HG03196 (cell line): ENCODE measurements around the gene XCL2.
"Not testable (repeated sequence)": the region's sequence is repeated elsewhere in the genome, so short reads cannot be mapped to it uniquely, and the experiment has no call there.

Source experiments
- ATAC-seq: cut with Tn5 transposase; IDR thresholded peaks from one replicate; pipeline ENCODE4 v1.9.1; 2021; ENCODE audit not compliant: unreplicated experiment

The XCL2 gene, protein sequence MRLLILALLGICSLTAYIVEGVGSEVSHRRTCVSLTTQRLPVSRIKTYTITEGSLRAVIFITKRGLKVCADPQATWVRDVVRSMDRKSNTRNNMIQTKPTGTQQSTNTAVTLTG

GRCh38 chr1:168543840-168544498 lies at the start of gene XCL2:
TSS of gene XCL2 (minus strand) at chr1:168543997. CDS start at chr1:168543964, 33 bp downstream.
- ATAC-seq = not testable (repeated sequence)

GRCh38 chr1:168591641-168592250 lies 47.9 kb upstream of the XCL2 start:
- no peak for ATAC-seq

DNA sequence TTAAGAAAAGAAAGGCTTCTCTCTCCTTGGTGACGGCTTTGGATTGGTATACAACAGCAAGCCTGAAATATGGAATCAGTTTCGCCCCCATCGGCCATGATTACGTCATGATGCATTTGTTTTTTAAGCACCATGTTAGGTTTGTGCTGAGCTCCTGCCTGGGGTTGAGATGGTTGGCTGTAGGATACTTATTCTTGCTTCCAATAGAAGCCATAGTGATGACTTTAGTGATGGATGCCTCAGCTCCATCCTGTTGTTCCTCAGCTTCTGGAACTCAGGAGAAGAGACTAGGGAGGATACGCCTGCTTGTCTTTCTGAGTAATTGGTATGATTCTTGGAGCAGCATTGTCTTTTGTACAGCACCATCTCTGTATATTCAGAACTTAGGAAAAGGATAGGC lies 47.3 kb upstream of the XCL2 start:
- ATAC-seq = no peak

DNA sequence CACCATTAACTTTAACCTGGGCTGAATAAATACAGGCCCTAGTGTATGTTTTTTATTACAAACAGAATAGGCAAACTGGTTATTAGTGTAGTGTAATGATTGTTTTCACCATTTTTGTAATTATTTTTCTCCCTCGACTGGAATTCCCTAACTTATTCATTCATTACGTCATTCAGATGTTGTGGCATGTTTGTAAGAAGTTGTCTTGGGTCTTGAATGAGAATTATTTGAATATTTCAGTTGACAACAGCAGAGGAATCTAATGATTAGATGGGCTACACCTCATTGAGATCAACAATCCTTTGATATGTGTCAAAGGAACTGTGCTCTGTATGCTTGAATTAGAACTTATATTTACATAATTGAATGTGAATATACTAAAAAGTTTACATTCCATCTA lies 45.4 kb upstream of the XCL2 start:
- no peak for ATAC-seq

GRCh38 chr1:168585937-168586336 lies 42.1 kb upstream of the XCL2 start:
- ATAC-seq = no peak

DNA sequence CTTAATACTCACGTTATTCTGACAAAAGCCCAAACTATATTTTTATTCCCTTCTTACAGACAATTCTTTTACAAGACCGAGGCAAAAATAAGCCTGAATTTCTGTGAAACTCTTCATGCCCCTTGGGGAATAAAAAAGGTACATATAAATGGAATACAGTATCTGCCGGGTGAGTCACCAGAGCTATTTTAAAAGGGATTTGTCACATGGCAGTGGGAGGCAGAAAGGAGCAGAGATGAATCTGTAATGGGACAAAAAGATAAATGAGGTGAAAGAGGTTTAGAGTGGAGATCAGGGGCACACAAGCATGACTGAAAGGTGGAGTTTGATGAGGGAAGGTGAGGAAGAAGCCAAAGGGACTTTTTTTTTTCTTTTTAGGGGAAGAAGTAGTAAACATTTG lies 41.4 kb upstream of the XCL2 start:
- no peak for ATAC-seq

DNA sequence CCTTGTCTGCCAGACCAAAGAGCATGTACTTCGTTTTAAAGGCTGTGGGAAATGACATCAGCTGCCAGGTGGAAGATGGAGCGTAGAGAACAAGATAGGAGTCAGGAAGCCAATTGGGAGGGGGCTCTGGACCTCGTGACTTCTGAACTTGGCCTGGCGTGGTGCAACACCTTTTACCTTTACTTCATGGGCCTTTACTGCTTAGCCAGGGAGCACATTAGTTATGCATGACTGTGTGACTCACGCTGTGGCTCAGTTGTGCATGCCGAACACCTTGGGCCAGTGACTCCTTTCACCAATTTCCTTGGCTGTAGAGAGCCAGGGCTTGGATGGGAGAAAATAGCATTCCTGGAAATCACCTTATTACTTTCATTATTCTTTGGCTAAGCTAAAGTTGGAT lies 39.8 kb upstream of the XCL2 start:
- no peak for ATAC-seq

DNA sequence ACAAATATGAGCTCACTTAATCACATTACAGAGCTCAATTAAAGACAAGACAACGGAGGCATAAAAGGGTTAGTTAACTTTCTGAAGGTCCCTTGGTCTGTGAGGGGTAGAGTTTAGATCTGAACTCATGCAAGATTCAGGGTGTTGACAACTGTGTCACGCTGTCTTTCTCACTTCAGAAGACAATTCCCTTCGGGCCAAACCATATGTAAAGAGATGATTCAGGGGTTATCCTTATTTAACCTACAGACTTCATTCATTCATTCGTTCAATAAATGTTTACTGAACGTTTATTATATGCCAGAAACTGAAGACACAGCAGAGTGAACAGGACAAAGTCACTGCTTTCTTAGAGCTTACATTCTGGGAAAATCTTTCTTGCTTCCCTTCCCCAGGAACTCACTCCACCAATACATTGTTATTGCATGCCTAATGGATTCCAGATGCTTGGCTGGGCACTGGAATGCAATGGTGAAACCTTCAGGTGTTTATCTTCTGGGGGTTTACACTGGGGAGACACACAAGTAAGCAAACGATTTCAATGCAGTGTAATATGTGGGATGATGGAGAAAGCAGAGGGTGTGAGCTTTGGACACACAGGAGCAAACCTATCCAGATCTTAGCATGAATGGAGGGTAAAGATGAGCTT lies 39.0 kb upstream of the XCL2 start:
- ATAC-seq = no peak

DNA sequence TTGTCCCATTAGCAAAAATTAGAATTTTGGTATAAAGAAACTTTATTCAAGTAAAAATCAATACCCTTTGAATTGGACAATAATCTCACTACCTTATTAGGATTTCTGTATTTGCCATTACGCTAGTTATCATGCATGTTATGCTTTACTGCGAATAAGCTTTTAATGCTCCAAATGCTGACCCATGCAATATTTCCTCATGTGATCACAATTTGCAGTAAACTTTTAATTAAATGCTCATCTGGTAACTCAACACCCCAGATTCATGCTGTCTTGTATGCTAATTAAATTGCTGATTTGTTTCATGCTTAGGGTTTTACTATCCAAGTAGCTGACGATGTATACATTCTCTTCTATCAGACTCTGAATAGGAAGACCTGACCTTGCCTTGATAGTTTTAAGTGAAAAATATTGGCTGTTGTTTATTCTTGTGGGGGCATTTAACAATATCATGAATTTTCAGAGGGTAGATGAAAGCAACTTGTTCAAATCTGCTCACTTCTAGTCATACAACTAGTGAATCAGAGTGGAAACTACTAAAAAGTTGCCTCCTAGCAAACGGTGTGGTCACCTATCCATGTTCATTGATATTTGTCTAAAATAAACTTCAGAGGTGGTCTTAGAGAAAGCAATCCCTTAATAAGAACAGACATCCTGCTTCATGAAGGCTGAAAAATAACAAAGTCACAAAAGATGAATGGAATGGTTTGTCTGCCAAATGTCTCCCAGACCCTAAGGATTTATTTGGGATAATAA lies 38.2 kb upstream of the XCL2 start:
- no peak for ATAC-seq

DNA sequence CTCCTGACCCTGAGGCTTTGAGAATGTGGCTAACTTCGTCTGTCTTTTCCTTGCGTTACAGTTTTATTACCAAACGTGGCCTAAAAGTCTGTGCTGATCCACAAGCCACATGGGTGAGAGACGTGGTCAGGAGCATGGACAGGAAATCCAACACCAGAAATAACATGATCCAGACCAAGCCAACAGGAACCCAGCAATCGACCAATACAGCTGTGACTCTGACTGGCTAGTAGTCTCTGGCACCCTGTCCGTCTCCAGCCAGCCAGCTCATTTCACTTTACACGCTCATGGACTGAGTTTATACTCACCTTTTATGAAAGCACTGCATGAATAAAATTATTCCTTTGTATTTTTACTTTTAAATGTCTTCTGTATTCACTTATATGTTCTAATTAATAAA lies 37.2 kb upstream of the XCL2 start:
- ATAC-seq = not testable (repeated sequence)

GRCh38 chr1:168580290-168580689 lies 36.5 kb upstream of the XCL2 start:
- not testable (repeated sequence) for ATAC-seq

DNA sequence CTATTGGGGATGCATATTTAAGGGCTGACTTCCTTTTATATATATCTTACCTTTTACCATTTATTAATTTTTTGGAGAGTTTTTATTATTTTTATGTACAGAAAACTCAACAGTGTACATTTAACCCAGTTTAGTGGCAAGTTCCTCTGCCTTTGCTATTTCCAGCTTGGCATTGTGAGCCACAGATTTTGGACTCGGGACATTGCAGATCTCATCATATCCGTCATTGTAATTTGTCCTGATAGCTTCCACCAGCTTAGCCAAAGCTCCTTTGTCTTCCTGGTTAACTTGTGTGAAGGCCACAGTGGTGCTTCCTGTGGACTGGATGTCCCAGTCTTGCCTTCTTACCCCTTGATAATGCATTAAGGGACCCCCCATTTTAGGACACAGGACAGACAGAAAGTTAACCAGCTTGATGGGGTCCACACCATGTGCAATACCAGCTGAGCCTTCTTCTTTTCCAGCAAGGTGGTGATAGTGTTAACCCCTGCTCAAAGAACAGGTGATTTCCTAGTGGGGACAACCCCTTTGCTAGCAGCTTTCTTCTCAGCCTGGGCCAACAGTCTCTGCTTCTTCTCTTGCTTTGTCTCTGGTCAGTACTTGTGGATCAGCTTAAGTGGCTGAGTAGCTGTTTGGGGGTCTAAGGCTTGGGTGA lies 34.9 kb upstream of the XCL2 start:
- not testable (repeated sequence) for ATAC-seq

DNA sequence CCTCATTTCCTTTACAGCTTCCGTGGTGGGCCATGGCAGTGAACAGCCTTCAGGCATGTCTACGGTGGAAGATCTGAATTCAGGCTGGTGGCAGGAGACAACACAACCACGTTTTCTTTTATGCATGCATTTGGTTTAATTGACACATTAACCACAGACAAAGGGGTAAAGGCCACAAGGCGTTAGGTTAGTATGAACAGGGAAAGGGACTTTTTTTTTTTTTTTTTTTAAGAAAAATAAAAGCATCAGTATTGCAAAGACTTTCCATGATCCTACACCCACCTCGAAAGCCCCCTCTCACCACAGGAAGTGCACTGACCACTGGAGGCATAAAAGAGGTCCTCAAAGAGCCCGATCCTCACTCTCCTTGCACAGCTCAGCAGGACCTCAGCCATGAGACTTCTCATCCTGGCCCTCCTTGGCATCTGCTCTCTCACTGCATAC lies 32.5 kb upstream of the XCL2 start, which contains the start of gene XCL1:
Gene XCL1 (plus strand): TSS at position 361 of the 444 bp plus-strand sequence. CDS start 33 bp downstream, at position 394.
- not testable (repeated sequence) for ATAC-seq

- not testable (repeated sequence) for ATAC-seq
These were observed 30.4 kb upstream of the XCL2 start for GRCh38 chr1:168574234-168574633.

DNA sequence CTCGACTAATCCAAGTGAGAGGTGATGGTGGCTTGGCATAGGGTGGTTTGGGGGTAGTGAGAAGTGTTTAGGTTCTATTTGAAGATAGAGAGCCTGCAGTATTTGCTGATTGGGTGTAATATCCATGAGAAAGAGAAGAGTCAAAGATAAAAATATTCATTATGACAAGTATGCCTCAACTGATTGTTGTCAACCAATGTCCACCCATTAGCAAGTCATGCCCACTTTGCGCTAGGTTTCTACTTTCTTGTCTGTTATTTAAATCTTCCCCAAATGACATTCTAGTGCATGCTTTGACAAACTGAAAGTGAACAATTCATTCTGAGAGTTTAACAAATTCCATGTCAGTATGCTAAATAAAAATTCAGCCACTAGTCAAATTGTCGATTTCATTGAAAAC lies 28.8 kb upstream of the XCL2 start:
- no peak for ATAC-seq

GRCh38 chr1:168570652-168571051 lies 26.9 kb upstream of the XCL2 start:
- no peak for ATAC-seq

- no peak for ATAC-seq
These were observed 24.5 kb upstream of the XCL2 start for GRCh38 chr1:168568346-168568745.

DNA sequence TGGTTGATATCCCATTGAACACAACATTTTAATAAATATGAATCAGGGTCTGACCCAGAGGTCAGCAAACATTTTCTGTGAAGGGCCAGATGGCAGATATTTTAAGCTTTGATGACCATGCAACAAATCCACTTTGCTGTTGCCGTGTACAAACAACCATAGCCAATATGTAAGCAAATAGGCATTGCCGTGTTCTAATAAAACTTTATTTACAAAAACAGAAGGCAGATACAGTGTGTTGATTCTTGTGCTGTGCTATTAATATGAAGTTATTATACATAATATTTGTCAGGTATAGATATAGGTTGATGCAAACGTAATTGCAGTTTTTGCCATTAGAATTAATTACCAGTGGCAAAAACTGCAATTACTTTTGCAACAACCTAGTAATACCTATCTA lies 23.8 kb upstream of the XCL2 start:
- ATAC-seq = no peak

DNA sequence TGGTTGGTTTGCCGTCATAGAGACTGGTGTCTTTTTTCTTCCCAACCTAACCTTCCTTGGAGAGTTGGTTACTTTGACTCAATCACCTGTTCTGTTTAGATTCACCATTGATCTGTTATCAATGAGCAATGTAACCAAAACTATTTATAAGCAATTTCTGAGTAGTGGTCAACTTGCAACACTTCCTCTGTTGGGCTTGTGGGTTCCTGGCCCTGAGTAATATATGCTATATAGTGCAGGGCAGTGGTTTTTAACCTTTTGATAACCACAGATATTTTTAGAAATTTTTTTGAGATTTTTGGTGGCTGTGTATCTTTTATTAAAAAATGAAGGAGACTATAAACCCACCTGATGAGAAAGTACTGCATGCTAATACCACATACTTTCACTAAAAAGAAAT lies 23.2 kb upstream of the XCL2 start:
- ATAC-seq = no peak

DNA sequence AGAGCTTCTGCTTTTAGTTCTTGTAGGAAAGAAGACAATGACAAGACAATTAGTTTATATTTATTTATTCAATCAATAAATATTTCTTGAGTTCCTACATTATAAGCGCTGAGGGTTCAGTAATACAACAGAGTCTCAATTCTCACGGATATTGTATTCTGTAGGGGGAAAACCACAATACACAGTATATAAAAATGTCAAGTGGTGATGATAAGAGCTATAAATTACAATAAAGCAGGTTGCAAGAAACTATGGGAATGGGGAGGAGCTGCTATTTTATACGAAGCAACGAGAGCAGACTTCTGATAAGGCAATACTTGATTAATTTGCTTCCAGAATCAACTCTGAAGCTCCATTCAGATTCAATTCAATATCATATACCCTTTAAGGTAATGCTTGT lies 22.0 kb upstream of the XCL2 start:
- no peak for ATAC-seq

GRCh38 chr1:168561989-168562388 lies 18.2 kb upstream of the XCL2 start:
- no peak for ATAC-seq
